Lung microvascular endothelial cell (primary cell): ENCODE results near the gene CCDC85C. TPM values are rescaled to one million over a fixed set of nuclear protein-coding genes. Genes with fewer than 3 reads are reported as not detected.

Experiments used
- DNase-seq, 2 donors: peaks; one replicate each; pipeline versions ENCODE4 v3.0.0 to v3.0.0-alpha.2; 2010; ENCODE audit warnings: low read depth in 2 of 2
- total RNA-seq: library from RNA; depleted of rRNA; stranded (reverse); fragments of >200 nt; gene quantifications from 2 replicates; pipeline ENCODE4 v1.2.1, GENCODE V29; 2014

CCDC85C gene
- total RNA-seq, 1 donor from 2014 or later = 1.6 TPM

- no peak for DNase-seq
These were observed 153.7 kb downstream of the CCDC85C start for GRCh38 chr14:99450266-99450665.

Other genes starting within 250 kb of the CCDC85C start
- gene SETD3, start 123.3 kb downstream of the CCDC85C start, total RNA-seq = 38.4 and 57.9 TPM in 2 replicates
- gene CCNK, start 122.8 kb downstream of the CCDC85C start, total RNA-seq = 25.6 and 28.1 TPM in 2 replicates
- gene HHIPL1, start 40.9 kb upstream of the CCDC85C start, total RNA-seq = 0.79 and 1.1 TPM in 2 replicates
- under 0.01 TPM in 2 replicates for gene CYP46A1, start 80.1 kb upstream of the CCDC85C start, total RNA-seq
- 17.9 and 21.1 TPM in 2 replicates for gene EML1, start 189.2 kb upstream of the CCDC85C start, total RNA-seq